ENCODE data around the gene NCSTN. TPM values are rescaled to one million over a fixed set of nuclear protein-coding genes. Genes with fewer than 3 reads are reported as not detected.
"Not testable (repeated sequence)": the region's sequence is repeated elsewhere in the genome, so short reads cannot be mapped to it uniquely, and the experiment has no call there.

NCSTN gene
- polyA plus RNA-seq, 3 donors, result 125 to 238 (median 145) TPM

GRCh38 chr1:160388406-160388805, 45.2 kb downstream of the NCSTN start:
- not testable (repeated sequence) for H3K9me3 Mint-ChIP-seq

GRCh38 chr1:160394673-160395072, 51.5 kb downstream of the NCSTN start:
- H3K27me3 Mint-ChIP-seq (ENCODE audit: low read depth in 3 of 3), result peaks cover 7 to 15% (median 9%) of the 10 kb centered on the region in 3 donors
- no peak for DNase-seq
- no peaks in the 10 kb centered on the region for H3K79me2 ChIP-seq (ENCODE audit: insufficient read depth, low read length)
- no peaks in the 10 kb centered on the region for H3K4me1 ChIP-seq (ENCODE audit: control insufficient read depth in 1 of 2, insufficient read depth in 2 of 2, low read length in 2 of 2)
- H3K9me3 Mint-ChIP-seq, result peaks cover 0 to 2% (median 0%) of the 10 kb centered on the region in 7 donors
- no peak for TF ChIP-seq CTCF (IDR thresholded peaks at IDR 0.05)
- no peak overlapping the region for H3K27ac ChIP-seq (ENCODE audit: low read depth in 1 of 2, low read length in 2 of 2)
- peaks cover 4% of the 10 kb centered on the region for H3K4me1 Mint-ChIP-seq
- H2AFZ ChIP-seq (ENCODE audit: insufficient read depth, low read depth, low read length, poor library complexity, severe bottlenecking), result no peak overlapping the region
- no peaks in the 10 kb centered on the region for H3K36me3 Mint-ChIP-seq
- H3K9ac ChIP-seq (ENCODE audit: insufficient read depth, low read length, poor library complexity, severe bottlenecking), result no peak overlapping the region
- H3K36me3 ChIP-seq (replicated peaks in 1 of 2; ENCODE audit: control insufficient read depth in 1 of 2, insufficient read depth in 2 of 2, low read length in 2 of 2), result no peaks in the 10 kb centered on the region
- 100% methylated on average over 4 of the region's 8 CpGs for WGBS (ENCODE audit: insufficient coverage)
- no peak overlapping the region for H3K4me3 ChIP-seq (replicated peaks in 1 of 3; ENCODE audit: low read depth in 2 of 3, low read length in 3 of 3)
- no peak overlapping the region for H3K4me3 Mint-ChIP-seq
- no peak overlapping the region for H3K4me2 ChIP-seq (replicated peaks; ENCODE audit: extremely low read depth, low read length, poor library complexity, severe bottlenecking)
- intact Hi-C loops (cut with micrococcal nuclease), result no loop called here
- no peaks in the 10 kb centered on the region for H4K20me1 ChIP-seq (ENCODE audit: insufficient read depth, low read length)
- H3K27ac Mint-ChIP-seq, result no peak overlapping the region
- no peaks in the 10 kb centered on the region for H3K9me3 ChIP-seq (replicated peaks in 1 of 2; ENCODE audit: control insufficient read depth in 1 of 2, insufficient read depth in 1 of 2, low read length in 2 of 2)
- H3K27me3 ChIP-seq (ENCODE audit: control insufficient read depth in 2 of 2, insufficient read depth in 2 of 2, low read length in 2 of 2), result peaks cover 4 to 6% of the 10 kb centered on the region in 2 donors

More at GRCh38 chr1:160388406-160388805, 45.2 kb downstream of the NCSTN start:
- H3K79me2 ChIP-seq (ENCODE audit: insufficient read depth, low read length); H3K4me1 ChIP-seq (ENCODE audit: control insufficient read depth in 1 of 2, insufficient read depth in 2 of 2, low read length in 2 of 2); H3K4me2 ChIP-seq (replicated peaks; ENCODE audit: extremely low read depth, low read length, poor library complexity, severe bottlenecking); H3K4me1 Mint-ChIP-seq; intact Hi-C loops (cut with micrococcal nuclease); H3K9me3 ChIP-seq (replicated peaks in 1 of 2; ENCODE audit: control insufficient read depth in 1 of 2, insufficient read depth in 1 of 2, low read length in 2 of 2); H3K36me3 ChIP-seq (replicated peaks in 1 of 2; ENCODE audit: control insufficient read depth in 1 of 2, insufficient read depth in 2 of 2, low read length in 2 of 2); H4K20me1 ChIP-seq (ENCODE audit: insufficient read depth, low read length); H3K36me3 Mint-ChIP-seq; H3K4me3 ChIP-seq (replicated peaks in 1 of 3; ENCODE audit: low read depth in 2 of 3, low read length in 3 of 3); H3K4me3 Mint-ChIP-seq; H3K27ac Mint-ChIP-seq; DNase-seq; H3K27me3 ChIP-seq (ENCODE audit: control insufficient read depth in 2 of 2, insufficient read depth in 2 of 2, low read length in 2 of 2); H3K27ac ChIP-seq (ENCODE audit: low read depth in 1 of 2, low read length in 2 of 2); H2AFZ ChIP-seq (ENCODE audit: insufficient read depth, low read depth, low read length, poor library complexity, severe bottlenecking); H3K9ac ChIP-seq (ENCODE audit: insufficient read depth, low read length, poor library complexity, severe bottlenecking): not testable (repeated sequence)
- peaks cover 5 to 22% (median 11%) of the 10 kb centered on the region in 3 donors for H3K27me3 Mint-ChIP-seq (ENCODE audit: low read depth in 3 of 3)
- 100% methylated on average over 1 of the region's 4 CpGs for WGBS (ENCODE audit: insufficient coverage)

Measured in CD14-positive monocyte (primary cell).